Ovary (tissue), 3 donors: ENCODE data around the gene TCF4.

Experiments used
- EP300 ChIP-seq: sonication (generic); formaldehyde crosslinking; IDR thresholded peaks from one replicate; pipeline ENCODE4 v1.6.1; 2017; ENCODE audit warnings: antibody characterized with exemption
- POLR2A ChIP-seq: fragments of 450-650 bp; IDR thresholded peaks from one replicate; pipeline ENCODE4 v1.6.1; 2017; ENCODE audit warnings: antibody characterized with exemption, mild to moderate bottlenecking, moderate library complexity
- TF ChIP-seq, protein P1 (sequence below), 3 donors: fragments of 450-650 bp in 2 of 3; fragments of 200-600 bp in 1 of 3; IDR thresholded peaks; one replicate each; pipeline versions ENCODE4 v1.5.1 to v1.8.0; 2016 to 2022; ENCODE audit warnings: antibody characterized with exemption in 3 of 3, mild to moderate bottlenecking in 1 of 3
- donor health status: DM: no; HTN: no; CAD: no.

DNA sequence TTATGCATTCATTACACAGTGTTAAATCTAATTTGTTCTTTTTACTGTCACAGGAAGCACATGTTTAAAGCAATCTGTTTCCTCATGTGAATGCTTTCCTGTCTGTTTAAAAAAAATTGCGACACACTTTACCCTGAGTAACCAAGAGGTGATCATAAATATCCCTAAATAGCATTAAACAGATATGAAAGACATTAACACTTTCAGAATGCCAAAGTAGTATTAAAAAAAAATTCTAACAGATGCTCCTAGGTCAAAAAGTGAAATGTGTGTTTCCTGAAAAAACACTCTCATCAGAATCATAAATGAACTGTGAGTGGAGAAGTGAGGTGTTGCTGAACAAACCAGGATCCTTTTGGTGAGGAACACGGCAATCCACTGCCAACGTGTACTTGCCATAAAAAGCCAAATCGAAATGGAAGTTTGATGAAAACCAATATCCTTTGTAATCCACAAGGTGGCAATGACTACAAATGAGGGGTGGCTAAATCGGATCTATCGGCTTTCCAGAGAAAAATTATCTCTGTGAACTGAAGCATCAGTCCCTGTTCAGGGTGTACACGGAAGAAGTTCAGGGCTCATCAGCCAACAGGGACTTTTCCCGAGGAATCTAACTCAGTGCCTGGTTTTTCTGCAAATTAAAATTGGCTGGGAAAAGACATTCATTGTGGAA, 248.9 kb downstream of the TCF4 start:
- TF ChIP-seq EP300 (no peak), POLR2A (no peak)
- TF ChIP-seq, protein P1, sequence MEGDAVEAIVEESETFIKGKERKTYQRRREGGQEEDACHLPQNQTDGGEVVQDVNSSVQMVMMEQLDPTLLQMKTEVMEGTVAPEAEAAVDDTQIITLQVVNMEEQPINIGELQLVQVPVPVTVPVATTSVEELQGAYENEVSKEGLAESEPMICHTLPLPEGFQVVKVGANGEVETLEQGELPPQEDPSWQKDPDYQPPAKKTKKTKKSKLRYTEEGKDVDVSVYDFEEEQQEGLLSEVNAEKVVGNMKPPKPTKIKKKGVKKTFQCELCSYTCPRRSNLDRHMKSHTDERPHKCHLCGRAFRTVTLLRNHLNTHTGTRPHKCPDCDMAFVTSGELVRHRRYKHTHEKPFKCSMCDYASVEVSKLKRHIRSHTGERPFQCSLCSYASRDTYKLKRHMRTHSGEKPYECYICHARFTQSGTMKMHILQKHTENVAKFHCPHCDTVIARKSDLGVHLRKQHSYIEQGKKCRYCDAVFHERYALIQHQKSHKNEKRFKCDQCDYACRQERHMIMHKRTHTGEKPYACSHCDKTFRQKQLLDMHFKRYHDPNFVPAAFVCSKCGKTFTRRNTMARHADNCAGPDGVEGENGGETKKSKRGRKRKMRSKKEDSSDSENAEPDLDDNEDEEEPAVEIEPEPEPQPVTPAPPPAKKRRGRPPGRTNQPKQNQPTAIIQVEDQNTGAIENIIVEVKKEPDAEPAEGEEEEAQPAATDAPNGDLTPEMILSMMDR (IDR thresholded peaks at IDR 0.05), result no peak
